HK-2 (cell line): ENCODE data around the gene STMN1.
"Not testable (repeated sequence)": the region's sequence is repeated elsewhere in the genome, so short reads cannot be mapped to it uniquely, and the experiment has no call there.

Experiments used
- DNase-seq: peaks from one replicate; pipeline ENCODE4 v3.0.0-alpha.2; 2018; ENCODE audit not compliant: unreplicated experiment

STMN1 gene

DNA sequence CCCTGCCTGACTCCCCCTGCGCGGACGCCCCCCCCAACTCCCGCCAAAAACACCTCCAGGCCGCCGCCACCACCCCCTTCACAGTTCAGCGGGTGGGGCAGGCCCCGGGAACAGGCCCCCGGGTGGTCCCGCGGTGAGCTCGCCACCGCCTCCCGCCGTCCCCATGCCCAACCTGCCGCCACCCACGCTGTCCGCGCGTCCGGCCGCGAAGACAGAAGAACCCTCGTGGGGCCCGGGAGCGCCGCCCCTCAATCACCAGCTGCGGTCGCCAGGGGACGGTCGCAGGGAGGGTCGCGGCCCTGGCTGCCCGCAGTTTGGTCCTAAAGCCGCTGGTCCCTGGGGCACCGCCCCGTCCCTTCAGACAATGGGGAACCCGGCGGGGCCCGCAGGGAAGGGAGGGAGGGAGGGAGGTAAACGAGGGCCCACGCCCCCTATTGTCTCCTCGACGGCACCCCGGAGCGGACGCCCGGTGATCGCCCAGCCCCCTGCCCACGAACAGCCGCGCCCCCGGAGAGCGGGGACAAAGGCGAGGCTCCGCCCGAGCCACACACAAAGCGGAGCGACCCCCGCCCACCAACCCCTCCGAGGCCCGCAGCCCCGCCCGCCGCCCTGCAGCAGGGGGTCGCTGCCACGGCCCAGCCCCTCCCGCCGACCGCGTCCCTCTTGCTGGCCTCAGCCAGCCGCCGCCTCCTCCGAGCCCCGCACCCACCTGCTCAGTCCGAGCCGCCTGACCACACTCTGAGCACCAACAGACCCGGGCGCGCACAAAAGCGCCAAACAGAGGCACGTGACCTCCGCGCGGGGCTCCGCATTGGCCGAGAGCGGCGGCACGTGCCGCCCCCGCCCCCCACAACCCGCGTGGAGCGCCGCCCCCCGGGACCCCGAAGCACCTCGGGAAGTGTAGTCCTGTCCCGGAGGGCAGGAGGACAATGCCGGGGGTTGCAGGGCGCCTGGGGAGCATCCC is at the start of gene STMN1:
Gene STMN1, minus strand, starts transcription at position 740 of the 964 bp plus-strand sequence. CDS start 1,743 bp downstream, outside the sequence.
- peak; percentile 93 for DNase-seq

DNA sequence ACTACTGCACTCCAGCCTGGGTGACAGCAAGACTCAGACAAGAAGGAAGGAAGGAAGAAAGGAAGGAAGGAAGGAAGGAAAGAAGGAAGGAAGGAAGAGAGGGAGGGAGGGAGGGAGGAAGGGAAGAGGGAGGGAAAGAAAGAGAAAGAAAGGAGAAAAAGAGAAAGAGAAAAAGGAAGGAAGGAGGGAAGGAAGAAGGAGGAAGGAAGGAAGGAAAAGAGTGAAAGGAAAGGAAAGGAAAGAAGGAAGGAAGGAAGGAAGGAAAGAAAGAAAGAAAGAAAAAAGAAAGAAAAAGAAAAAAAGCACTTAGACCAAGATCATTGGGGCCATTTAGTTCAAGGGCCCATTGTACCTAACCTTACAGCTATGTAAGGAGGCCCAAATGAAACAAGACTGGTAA is 49.3 kb upstream of the STMN1 start:
- DNase-seq: no peak

DNA sequence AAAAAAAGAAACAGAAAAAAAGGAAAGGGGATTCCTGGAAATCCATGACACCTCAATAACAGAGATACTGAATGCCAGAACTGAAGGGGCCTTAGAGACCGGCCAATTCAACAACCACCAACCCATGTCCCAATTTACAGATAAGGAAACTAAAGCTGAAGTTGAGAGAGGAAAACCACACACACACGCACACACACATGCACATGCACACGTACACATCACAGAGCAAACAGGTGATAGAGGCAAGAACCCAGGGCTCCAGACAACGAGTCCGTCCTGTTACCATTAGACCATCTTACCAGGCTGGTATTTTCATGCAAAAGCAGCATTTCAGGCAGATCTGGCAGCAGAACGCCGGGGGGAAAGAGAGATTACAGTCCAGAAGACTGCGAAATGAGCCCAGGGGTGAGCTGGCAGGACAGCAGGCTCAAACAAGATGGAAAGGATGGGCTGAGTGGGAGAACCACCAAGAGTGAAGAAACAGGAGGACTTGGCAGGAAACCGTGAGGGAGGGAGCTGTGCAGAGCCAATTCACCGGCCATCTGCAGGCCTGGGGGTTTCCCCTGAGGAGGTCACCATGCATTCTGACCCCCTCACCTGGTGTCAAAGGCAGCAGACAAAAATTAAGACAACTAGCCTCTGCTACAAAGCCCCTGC is 48.2 kb upstream of the STMN1 start:
- no peak for DNase-seq

DNA sequence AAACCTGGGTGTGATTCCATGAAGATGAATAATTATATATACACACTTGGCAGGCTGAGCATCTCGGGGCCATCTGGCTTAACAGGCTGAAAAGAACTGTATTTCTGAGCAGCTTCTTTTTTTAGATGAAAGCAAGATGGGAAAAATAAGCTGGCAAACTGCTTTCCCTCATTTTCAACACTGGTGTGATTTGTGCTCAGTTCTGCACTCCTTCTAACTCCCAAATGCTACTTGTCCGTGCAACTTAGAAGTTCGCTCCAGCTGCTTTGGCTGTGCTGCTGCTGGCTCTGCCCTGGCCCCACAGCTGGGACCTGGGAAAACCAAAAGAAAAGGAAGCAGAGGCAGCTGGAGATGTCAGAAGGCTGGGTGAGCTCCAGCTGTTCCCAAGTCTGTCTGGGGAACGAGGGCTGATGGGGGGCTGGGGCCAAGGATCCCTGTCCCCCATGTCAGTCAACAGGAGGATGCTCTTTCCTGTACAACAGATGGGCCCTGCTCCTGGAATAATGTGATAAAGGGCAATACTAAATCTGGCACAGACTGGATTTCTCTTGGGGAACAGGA is 46.7 kb upstream of the STMN1 start:
- DNase-seq: no peak

DNA sequence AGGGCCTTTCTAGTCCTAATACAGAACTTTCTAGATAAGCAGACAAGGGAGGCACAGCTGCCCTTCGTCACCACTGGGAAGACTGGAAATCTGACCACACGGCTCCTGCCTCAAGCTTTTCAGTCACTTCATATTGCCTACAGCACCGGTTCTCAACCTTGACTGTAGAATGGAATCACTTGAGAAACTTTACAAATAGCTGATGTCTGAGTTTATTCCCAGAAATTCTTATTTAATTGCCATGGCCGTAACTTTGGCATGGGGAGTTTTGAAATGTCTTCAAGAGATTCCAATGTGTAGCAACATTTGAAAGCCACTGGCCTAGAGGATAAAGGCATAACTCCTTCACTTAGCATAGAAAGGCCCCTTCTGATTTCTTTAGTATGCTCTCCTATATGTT is 42.4 kb upstream of the STMN1 start:
- no peak for DNase-seq

DNA sequence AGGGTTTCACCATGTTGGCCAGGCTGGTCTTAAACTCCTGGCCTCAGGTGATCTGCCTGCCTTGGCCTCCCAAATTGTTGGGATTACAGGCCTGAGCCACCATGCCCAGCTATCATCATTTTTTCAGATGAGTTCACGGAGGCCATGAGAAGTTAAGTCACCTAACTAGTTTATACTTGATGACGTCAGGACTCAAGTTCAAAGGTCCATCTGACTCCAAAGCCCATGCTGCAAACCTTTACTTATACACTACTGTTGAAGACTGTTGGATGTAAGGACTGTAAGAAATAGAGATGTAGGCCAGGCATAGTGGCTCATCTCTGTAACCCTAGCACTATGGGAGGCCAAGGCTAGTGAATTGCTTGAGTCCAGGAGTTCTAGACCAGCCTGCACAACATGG is 40.8 kb upstream of the STMN1 start:
- no peak for DNase-seq

DNA sequence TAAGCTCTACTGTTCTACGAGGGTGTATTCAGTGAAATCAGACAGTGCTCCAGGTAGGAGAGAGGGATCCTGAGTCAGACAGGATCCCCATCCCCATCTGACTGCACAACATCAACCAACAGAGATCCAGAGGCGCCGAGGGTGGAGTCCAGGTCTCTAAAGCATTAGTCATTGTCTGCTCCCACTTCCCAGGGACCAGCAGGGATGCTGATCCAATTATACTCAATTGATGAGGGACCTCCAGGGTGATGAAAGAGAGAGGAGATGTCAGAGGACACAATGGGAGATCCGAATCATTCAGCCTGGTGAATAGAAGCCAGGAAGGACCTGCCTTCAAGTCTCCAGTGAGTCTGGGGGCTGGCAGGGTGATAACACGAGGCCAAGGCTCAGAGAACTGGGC is 39.5 kb upstream of the STMN1 start:
- no peak for DNase-seq

DNA sequence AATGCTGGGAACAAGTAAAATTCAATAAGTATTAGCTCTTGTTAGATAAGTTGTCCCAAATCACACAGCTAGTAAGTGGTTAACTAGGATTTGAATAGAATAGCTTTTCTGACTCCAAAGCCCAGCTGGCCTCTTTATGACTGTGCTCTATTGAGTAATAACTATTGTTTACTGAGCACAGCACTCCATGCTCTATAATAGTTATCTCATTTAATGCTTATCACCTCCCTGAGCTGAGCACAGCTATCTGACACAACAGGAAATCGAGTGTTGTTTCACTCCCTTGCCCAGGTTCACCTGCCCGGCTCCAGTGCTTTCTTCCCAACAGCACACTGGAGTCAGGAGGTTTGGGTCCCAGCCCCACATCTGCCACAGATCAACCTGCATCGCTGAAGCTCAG is 38.8 kb upstream of the STMN1 start:
- DNase-seq: no peak

DNA sequence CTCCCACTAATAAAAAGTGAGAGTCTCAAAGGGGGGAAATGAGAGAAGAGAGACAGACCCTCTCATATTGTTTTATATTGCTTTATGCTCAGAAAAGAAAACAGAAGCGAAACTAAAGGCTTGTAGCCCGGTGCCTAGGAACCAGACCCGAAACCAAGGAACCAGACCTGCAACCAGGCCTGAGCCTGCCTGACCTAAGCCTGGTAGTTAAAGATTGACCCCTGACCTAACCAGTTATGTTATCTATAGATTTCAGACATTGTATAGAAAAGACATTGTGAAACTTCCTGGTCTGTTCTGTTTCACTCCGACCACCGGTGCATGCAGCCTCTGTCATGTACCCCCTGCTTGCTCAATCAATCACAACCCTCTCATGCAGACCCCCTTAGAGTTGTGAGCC is 37.3 kb upstream of the STMN1 start:
- not testable (repeated sequence) for DNase-seq

DNA sequence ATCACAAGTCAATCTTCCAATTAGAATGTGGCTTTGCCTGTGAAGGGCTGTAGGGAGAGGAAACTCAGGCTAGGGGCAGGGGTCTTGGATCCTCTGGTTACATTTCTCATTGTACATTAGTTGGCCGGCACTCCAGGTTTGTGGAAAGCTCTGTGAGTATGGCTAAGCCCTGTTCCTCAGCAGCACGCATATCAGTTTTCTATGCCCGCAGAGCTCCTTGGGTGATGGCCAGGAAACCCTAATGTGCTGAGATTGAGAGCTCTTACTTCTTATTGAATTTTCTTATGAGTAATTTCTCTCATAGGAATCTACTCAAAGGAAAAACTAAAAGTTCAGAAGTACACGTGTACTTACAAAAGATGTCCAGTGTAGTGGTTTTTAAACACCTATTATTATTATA is 30.7 kb upstream of the STMN1 start:
- no peak for DNase-seq

DNA sequence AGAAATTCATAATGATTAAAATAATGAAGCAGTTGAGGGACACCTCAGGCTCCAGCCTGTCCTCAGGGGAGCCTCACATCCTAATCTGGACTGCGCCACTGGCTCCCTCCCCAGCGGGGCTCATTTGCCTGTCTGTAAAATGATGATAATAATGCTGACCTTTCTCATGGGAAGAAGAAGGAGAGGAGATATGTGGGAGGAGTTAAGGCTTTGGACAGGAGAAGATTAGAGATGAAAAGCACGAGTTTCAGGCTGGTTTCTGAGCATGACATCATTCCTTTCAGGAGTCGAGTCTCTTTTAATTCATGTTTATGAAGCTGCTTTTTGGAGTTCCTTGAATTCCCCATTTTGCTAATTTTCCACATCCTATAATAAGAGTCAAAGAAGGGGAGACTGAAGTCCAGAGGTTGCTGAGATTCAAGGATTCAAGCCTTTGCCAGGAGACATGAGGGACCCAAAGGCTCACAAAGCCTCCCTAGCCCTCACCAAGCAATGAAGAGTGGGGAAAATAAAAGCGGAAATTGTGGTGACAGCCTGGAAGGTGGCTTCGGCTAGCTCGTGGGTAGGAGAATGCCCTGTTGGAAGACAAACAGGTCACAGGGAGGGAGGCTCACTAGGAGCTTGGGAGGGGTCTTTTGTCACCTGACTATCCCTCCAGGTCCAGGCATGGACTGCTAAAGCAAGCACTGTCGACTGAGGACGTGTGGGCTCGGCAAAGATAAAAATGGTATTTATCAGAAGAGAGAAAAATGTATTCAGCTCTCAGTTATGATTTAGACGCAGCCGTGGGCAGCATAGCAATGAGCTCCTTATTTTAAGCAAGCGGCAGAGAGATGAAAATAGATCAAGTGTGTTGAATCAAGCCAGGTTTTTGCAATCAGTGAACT is 27.5 kb upstream of the STMN1 start:
- no peak for DNase-seq

DNA sequence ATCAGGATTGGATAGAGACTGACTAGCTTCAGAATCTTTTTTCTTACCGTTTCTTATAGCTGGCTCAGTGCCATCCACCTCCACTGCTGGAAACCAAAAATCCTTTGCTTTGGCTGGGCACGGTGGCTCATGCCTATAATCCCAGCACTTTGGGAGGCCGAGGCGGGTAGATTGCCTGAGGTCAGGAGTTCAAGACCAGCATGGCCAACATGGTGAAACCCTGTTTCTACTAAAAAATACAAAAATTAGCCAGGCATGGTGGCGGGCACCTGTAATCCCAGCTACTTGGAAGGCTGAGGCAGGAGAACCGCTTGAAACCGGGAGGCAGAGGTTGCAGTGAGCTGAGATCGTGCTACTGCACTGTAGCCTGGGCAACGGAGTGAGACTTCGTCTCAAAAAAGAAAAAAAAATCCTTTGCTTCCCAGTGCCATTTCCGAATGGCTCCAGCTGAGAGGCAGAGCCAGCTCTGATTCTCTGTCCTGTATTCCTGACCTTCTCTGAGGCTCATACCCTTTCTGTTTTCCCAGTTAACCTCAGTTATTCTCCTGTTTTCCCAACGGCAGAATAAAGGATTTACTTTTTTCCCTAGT is 26.7 kb upstream of the STMN1 start:
- DNase-seq: not testable (repeated sequence)

DNA sequence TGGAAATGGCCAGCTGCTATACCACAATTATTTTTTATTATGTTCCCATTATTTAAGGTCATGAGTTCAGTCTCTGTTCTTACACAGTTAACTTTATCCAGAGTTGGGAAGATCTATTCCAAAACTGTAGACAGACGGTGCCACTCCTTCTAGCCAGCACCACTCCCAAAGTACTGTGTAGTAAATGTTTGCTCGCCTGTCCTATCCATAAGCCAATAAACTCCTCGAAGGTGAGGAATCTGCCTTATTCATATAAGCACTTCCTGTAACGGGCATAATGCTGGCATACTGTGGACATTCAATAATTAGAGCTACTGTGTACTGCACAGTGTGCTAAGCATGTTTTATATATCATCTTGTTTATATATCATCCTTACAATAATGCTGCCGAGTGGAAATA is 26.1 kb upstream of the STMN1 start:
- DNase-seq: no peak

DNA sequence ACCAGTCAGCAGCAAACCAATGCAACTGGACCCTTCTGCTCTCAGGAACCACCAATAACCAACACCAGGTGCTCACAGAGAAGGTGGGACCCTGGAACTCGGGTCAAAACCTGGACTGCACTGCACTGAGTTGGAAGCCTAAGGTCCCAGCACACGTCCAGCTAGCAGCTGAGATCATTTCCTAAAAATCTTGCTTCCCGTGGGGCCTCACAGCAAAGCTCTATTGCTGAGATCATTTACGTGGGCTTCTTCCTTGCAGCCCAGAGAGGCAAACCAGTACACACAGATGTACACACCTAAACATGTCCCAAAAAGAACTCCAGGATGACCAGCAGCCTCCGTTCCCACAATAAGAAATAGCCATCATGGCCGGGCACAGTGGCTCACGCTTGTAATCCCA is 22.8 kb upstream of the STMN1 start:
- DNase-seq: no peak

DNA sequence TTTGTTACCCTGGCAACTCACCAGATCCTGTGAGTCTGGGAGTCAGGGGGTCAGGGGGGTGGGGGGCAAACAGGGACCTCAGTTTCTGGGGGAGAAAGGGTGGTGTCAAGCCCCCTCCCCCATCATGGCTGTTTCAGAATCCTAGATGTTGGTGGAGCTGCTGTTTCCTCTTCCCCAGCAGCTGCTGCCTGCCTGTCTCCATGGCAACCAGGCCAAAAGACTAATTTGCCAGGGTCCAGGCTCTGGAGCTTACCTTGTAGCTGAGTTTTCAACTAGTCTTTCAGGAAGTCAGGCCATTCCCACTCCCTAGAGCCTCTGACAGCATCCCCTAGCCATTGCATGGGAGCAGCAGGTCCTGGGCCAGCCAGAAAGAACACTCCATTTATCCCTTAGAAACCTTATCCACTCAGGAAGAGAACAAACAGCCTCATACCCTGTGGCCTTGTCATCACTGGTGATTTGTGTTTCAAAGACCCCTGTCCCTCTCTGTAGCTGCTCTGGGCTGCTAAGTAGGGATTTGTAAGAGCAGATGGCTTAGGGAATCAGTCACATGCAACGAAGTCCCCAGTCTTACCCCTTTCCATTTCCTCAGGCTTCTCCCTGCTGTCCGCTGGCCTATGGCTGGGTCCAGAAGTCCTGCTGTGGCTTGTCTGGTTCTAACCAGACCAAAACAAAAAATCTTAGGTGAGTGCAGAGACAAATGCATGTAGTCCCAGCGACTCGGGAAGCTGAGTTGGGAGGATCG is 21.5 kb upstream of the STMN1 start:
- DNase-seq: no peak

DNA sequence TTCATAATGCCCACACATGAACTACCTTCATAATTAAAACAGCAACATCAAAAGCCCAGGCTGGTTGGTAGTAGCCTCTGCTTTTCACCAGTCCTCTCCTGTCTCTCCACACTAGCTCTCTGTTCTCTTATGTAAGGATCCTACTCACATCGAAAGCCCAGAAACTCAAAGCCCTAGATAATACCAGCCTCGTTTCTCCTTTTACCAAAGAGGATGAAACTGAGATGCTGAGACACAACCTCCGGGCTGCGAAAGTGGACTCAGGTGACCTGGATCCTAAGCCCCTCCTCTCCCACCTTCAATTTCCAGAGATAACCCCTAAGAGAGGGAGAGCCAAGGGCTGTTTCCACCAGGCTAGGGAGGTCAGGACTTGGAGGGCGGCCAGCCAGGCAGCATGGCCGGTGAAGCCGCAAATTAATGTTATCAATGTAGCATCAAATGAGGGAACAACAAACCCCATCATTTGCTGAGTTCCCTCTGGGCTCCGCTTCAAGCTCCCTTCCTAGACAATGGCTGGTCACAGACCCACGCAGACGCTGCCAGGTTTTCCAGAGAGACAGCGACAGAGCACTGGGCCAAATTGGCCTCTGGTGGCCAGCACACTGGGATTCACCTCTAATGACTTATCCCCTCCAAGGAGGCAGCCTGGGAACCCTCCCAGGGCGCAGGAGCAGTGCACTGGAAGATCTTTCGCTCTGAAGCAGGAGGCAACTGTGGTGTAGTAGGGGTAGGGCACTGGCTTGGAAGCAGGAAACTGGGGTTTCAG is 20.7 kb upstream of the STMN1 start:
- DNase-seq: no peak

DNA sequence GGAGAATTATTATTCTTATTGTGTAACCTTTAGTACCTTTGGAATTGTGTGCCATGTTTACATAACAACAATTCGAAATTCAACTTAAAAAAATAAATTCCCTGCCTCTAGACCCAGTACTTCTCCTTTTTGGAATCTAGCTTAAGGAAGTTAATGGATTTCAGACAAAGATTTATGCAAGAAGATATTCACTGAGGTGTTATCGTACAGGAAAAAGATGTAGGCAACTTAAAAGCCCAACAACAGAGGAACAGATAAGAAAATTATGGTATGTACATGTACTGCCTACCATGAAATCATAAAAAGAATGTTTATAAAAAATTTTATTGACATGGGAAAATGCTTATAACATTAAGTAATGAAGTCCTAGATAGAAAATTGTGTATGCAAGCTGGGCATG is 18.2 kb upstream of the STMN1 start:
- no peak for DNase-seq

DNA sequence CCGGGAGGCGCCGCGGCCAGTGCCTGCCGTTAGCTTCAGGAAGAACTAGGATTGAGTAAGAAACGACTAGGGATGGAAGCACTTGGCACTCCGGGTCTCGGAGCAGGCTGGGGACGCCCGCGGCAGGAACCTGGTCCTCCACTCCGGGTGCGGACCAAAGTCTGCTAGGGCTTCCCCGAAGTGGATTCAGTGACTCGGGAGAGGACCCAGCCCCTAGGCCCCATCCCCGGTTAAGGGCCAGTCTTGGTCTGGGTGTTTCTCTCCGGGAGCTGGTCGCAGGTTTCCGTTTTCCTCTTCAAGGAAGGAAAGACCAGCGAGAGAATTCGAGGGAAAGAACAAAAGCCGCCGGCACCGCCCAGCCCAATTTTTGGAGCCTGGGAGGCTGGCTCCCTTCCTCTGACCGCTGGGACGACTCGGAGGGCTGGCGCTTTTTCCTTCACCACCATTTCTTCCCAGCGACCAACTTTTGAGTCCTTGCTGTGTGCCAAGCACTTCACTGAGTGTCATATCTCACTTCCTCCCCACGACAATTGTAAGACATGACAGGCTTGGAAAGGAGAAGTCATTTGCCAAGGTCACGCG is 16.8 kb upstream of the STMN1 start:
- peak; percentile 32 for DNase-seq
